Hepatic stellate cell (primary cell): ENCODE measurements around the gene SHF.

Experiments used
- DNase-seq: peaks from one replicate; pipeline ENCODE4 v3.0.0; 2011; ENCODE audit warnings: low spot score

The SHF gene

GRCh38 chr15:45122719-45123118 is 65.0 kb downstream of the SHF start:
- no peak for DNase-seq

GRCh38 chr15:45121706-45122417 is 65.9 kb downstream of the SHF start:
- peak; percentile 88 for DNase-seq

- DNase-seq, result no peak
These were observed 66.7 kb downstream of the SHF start for GRCh38 chr15:45121020-45121419.

GRCh38 chr15:45120081-45120972 is 67.4 kb downstream of the SHF start:
- DNase-seq, result no peak

- no peak for DNase-seq
These were observed 68.8 kb downstream of the SHF start for GRCh38 chr15:45118996-45119395.

GRCh38 chr15:45118131-45118588 is 69.6 kb downstream of the SHF start:
- DNase-seq, result peak; percentile 97

- no peak for DNase-seq
These were observed 70.2 kb downstream of the SHF start for GRCh38 chr15:45117308-45118130.
